Stomach (tissue), 4 donors: ENCODE measurements around the gene VPS39.

Source experiments
- CTCF ChIP-seq, 7 experiments: fragments of 450-650 bp in 4 of 7; fragments of 200-600 bp in 3 of 7; sonication (generic) in 3 of 7; IDR thresholded peaks; one replicate each; pipeline ENCODE4 v1.5.1; 2016 to 2019; ENCODE audit warnings: antibody characterized with exemption in 7 of 7, control low read depth in 2 of 7, mild to moderate bottlenecking in 1 of 7
- EP300 ChIP-seq: sonication (generic); formaldehyde crosslinking; IDR thresholded peaks from one replicate; pipeline ENCODE4 v1.6.1; 2017; ENCODE audit warnings: antibody characterized with exemption
- POLR2A ChIP-seq, 4 donors: fragments of 450-650 bp; IDR thresholded peaks; one replicate each; pipeline ENCODE4 v1.6.1; 2016; ENCODE audit warnings: antibody characterized with exemption in 4 of 4, control low read depth in 2 of 4, mild to moderate bottlenecking in 1 of 4, moderate library complexity in 1 of 4

- no peak for TF ChIP-seq CTCF (IDR thresholded peaks at IDR 0.05)
- TF ChIP-seq EP300: no peak
- no peak for TF ChIP-seq POLR2A (IDR thresholded peaks at IDR 0.05)
Measured at GRCh38 chr15:42133356-42133755, 74.7 kb downstream of the VPS39 start.
